Measurements from ENCODE around the gene TP53I11.

TP53I11 gene

DNA sequence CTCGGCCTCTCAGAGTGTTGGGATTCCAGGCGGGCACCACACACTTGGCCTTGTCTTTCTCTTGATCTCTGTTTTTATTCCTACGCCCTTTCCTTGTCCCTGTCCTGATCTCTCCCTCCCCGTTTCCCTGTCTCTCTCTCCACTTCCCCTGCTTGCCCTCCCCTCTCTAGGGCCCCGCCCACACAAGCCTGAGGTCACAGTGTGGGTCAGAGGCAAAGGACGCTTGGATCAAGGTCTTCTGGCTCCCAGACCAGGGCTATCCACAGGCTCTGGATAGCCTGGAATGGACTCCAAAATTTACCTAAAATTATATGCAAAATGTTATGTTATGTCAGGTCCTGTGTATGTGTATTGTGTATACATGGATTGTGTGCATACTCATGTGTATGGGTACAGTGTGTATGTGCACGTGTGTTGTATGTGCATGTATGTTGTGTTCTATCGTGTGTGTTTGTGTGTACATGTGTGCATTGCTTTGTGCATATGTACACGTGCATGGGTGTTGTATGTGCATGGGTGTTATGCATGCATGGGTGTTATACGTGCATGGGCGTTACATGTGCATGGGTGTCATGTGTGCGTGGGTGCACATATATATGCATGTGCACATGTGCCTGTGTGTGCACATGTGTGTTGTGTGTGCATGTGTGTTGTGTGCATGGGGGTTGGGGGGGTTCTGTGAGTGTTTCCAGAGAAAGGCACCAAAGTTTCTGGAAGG is 38.3 kb downstream of the TP53I11 start:
- Histone ChIP-seq H4K91ac (ENCODE audit: low read depth, low read length) (no peak overlapping the region), H2BK120ac (ENCODE audit: insufficient read depth, low read length, poor library complexity) (no peak overlapping the region), H2BK5ac (ENCODE audit: low read depth, low read length, poor library complexity) (no peak overlapping the region), H3K27ac (ENCODE audit: low read depth, low read length) (no peak overlapping the region), H4K12ac (ENCODE audit: low read depth, low read length) (no peak overlapping the region), H3K9me3 (ENCODE audit: insufficient read depth, low read depth, low read length) (no peaks in the 10 kb centered on the region), H2AFZ (ENCODE audit: insufficient read depth, low read length, poor library complexity) (no peak overlapping the region), H2AK5ac (ENCODE audit: low read length) (no peak overlapping the region), H3K4me2 (ENCODE audit: low read length) (no peak overlapping the region), H3K23ac (ENCODE audit: low read length) (peak overlapping the region; percentile 3), H3K18ac (ENCODE audit: low read length) (no peak overlapping the region), H3K4ac (ENCODE audit: low read depth, low read length) (no peak overlapping the region), H3K4me1 (ENCODE audit: control insufficient read depth in 1 of 2, insufficient read depth in 2 of 2, low read length in 2 of 2) (no peaks in the 10 kb centered on the region), H3K79me1 (ENCODE audit: low read length) (no peaks in the 10 kb centered on the region), H3K14ac (ENCODE audit: low read length) (no peak overlapping the region), H3K36me3 (ENCODE audit: control insufficient read depth in 1 of 2, insufficient read depth in 2 of 2, low read length in 2 of 2) (no peaks in the 10 kb centered on the region), H3K9ac (ENCODE audit: low read length) (no peak overlapping the region), H3K79me2 (ENCODE audit: control insufficient read depth, insufficient read depth, low read length, poor library complexity) (no peaks in the 10 kb centered on the region), H3K4me3 (ENCODE audit: low read depth, low read length) (no peak overlapping the region), H3K27me3 (ENCODE audit: insufficient read depth, low read length) (no peaks in the 10 kb centered on the region), H2BK12ac (ENCODE audit: low read length) (no peak overlapping the region), H4K8ac (ENCODE audit: low read depth, low read length) (no peak overlapping the region)
- no CpG with 5 or more reads among the region's 12 CpGs for WGBS (ENCODE audit: extremely low coverage, insufficient coverage, insufficient read length)
- DNase-seq, result no peak

DNA sequence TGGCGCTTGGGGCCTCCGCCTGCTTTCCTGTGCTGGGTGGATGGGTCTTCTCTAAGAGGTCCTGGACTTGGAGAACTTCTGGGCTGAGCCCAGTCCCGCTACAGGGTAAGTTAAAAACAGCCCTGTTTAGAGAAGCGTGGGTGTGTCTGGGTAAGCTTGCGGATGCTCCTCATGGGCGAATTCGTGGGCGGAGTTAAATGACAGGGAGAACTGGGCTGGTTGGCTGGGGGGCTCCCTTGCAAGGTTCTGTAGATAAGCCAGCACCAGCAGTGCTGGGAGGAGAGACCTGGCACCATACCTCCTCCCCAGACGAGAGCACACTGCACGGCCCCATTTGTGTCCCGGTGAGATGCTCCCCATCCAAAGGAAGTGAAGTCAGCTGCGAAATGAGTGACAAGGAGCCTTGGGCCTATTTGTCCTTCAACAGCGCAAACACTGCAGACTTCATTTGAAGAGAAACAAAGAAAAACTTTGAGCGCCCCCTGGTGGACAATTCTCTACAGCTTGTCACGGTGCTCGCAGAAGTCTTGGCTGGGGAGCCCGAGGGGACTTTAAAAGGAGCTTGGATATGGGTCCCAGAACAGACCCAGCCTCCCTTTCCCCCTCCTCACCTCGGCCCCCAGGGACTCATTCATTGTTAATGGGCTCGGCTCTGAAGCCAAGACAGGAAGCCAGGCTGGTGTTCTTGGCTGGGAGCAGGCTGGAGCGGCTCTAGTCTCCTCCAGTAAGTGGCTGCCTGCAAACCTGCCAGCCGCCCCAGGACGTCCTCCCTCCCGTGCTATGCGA is 39.5 kb downstream of the TP53I11 start:
- Histone ChIP-seq H3K9ac (ENCODE audit: low read length) (no peak overlapping the region), H3K36me3 (ENCODE audit: control insufficient read depth in 1 of 2, insufficient read depth in 2 of 2, low read length in 2 of 2) (no peaks in the 10 kb centered on the region), H3K27ac (ENCODE audit: low read depth, low read length) (no peak overlapping the region), H3K4me3 (ENCODE audit: low read depth, low read length) (no peak overlapping the region), H3K27me3 (ENCODE audit: insufficient read depth, low read length) (no peaks in the 10 kb centered on the region), H3K79me1 (ENCODE audit: low read length) (no peaks in the 10 kb centered on the region), H2BK12ac (ENCODE audit: low read length) (no peak overlapping the region), H3K79me2 (ENCODE audit: control insufficient read depth, insufficient read depth, low read length, poor library complexity) (no peaks in the 10 kb centered on the region), H3K9me3 (ENCODE audit: insufficient read depth, low read depth, low read length) (no peaks in the 10 kb centered on the region), H3K4me2 (ENCODE audit: low read length) (peak overlapping the region; percentile 39), H4K8ac (ENCODE audit: low read depth, low read length) (no peak overlapping the region), H3K4me1 (ENCODE audit: control insufficient read depth in 1 of 2, insufficient read depth in 2 of 2, low read length in 2 of 2) (no peaks in the 10 kb centered on the region), H2AK5ac (ENCODE audit: low read length) (no peak overlapping the region), H2BK5ac (ENCODE audit: low read depth, low read length, poor library complexity) (no peak overlapping the region), H4K91ac (ENCODE audit: low read depth, low read length) (no peak overlapping the region), H2BK120ac (ENCODE audit: insufficient read depth, low read length, poor library complexity) (no peak overlapping the region), H4K12ac (ENCODE audit: low read depth, low read length) (no peak overlapping the region), H2AFZ (ENCODE audit: insufficient read depth, low read length, poor library complexity) (no peak overlapping the region), H3K14ac (ENCODE audit: low read length) (no peak overlapping the region), H3K23ac (ENCODE audit: low read length) (no peak overlapping the region), H3K4ac (ENCODE audit: low read depth, low read length) (no peak overlapping the region), H3K18ac (ENCODE audit: low read length) (no peak overlapping the region)
- peak; percentile 89 to 98 for DNase-seq
- no CpG with 5 or more reads among the region's 24 CpGs for WGBS (ENCODE audit: extremely low coverage, insufficient coverage, insufficient read length)

- H3K79me2 ChIP-seq (ENCODE audit: control insufficient read depth, insufficient read depth, low read length, poor library complexity), result no peaks in the 10 kb centered on the region
- no peak overlapping the region for H2BK12ac ChIP-seq (ENCODE audit: low read length)
- no peaks in the 10 kb centered on the region for H3K36me3 ChIP-seq (ENCODE audit: control insufficient read depth in 1 of 2, insufficient read depth in 2 of 2, low read length in 2 of 2)
- no peaks in the 10 kb centered on the region for H3K79me1 ChIP-seq (ENCODE audit: low read length)
- no peak overlapping the region for H3K4me2 ChIP-seq (ENCODE audit: low read length)
- H3K4me1 ChIP-seq (ENCODE audit: control insufficient read depth in 1 of 2, insufficient read depth in 2 of 2, low read length in 2 of 2), result no peaks in the 10 kb centered on the region
- no peak for DNase-seq
- H3K4ac ChIP-seq (ENCODE audit: low read depth, low read length), result no peak overlapping the region
- H2AFZ ChIP-seq (ENCODE audit: insufficient read depth, low read length, poor library complexity), result no peak overlapping the region
- H3K27me3 ChIP-seq (ENCODE audit: insufficient read depth, low read length), result no peaks in the 10 kb centered on the region
- H4K91ac ChIP-seq (ENCODE audit: low read depth, low read length), result no peak overlapping the region
- H4K8ac ChIP-seq (ENCODE audit: low read depth, low read length), result no peak overlapping the region
- no peak overlapping the region for H3K14ac ChIP-seq (ENCODE audit: low read length)
- H3K9me3 ChIP-seq (ENCODE audit: insufficient read depth, low read depth, low read length), result no peaks in the 10 kb centered on the region
- H3K9ac ChIP-seq (ENCODE audit: low read length), result no peak overlapping the region
- no peak overlapping the region for H4K12ac ChIP-seq (ENCODE audit: low read depth, low read length)
- H3K23ac ChIP-seq (ENCODE audit: low read length), result no peak overlapping the region
- no peak overlapping the region for H3K18ac ChIP-seq (ENCODE audit: low read length)
- no peak overlapping the region for H2BK120ac ChIP-seq (ENCODE audit: insufficient read depth, low read length, poor library complexity)
- WGBS (ENCODE audit: extremely low coverage, insufficient coverage, insufficient read length), result no CpG with 5 or more reads among the region's 9 CpGs
- H3K27ac ChIP-seq (ENCODE audit: low read depth, low read length), result no peak overlapping the region
- H2AK5ac ChIP-seq (ENCODE audit: low read length), result no peak overlapping the region
- no peak overlapping the region for H3K4me3 ChIP-seq (ENCODE audit: low read depth, low read length)
- no peak overlapping the region for H2BK5ac ChIP-seq (ENCODE audit: low read depth, low read length, poor library complexity)
Measured at GRCh38 chr11:44910591-44910990, 40.1 kb downstream of the TP53I11 start.

- Histone ChIP-seq H3K4me1 (ENCODE audit: control insufficient read depth in 1 of 2, insufficient read depth in 2 of 2, low read length in 2 of 2) (no peaks in the 10 kb centered on the region), H3K18ac (ENCODE audit: low read length) (no peak overlapping the region), H4K8ac (ENCODE audit: low read depth, low read length) (no peak overlapping the region), H3K9ac (ENCODE audit: low read length) (no peak overlapping the region), H3K9me3 (ENCODE audit: insufficient read depth, low read depth, low read length) (no peaks in the 10 kb centered on the region), H4K12ac (ENCODE audit: low read depth, low read length) (no peak overlapping the region), H3K79me1 (ENCODE audit: low read length) (no peaks in the 10 kb centered on the region), H2BK12ac (ENCODE audit: low read length) (no peak overlapping the region), H3K4ac (ENCODE audit: low read depth, low read length) (no peak overlapping the region), H3K36me3 (ENCODE audit: control insufficient read depth in 1 of 2, insufficient read depth in 2 of 2, low read length in 2 of 2) (no peaks in the 10 kb centered on the region), H2AK5ac (ENCODE audit: low read length) (no peak overlapping the region), H2AFZ (ENCODE audit: insufficient read depth, low read length, poor library complexity) (no peak overlapping the region), H2BK5ac (ENCODE audit: low read depth, low read length, poor library complexity) (no peak overlapping the region), H2BK120ac (ENCODE audit: insufficient read depth, low read length, poor library complexity) (no peak overlapping the region), H4K91ac (ENCODE audit: low read depth, low read length) (no peak overlapping the region), H3K23ac (ENCODE audit: low read length) (no peak overlapping the region), H3K14ac (ENCODE audit: low read length) (no peak overlapping the region), H3K27ac (ENCODE audit: low read depth, low read length) (no peak overlapping the region), H3K4me2 (ENCODE audit: low read length) (no peak overlapping the region), H3K79me2 (ENCODE audit: control insufficient read depth, insufficient read depth, low read length, poor library complexity) (no peaks in the 10 kb centered on the region), H3K4me3 (ENCODE audit: low read depth, low read length) (no peak overlapping the region), H3K27me3 (ENCODE audit: insufficient read depth, low read length) (no peaks in the 10 kb centered on the region)
- WGBS (ENCODE audit: extremely low coverage, insufficient coverage, insufficient read length), result no CpG with 5 or more reads among the region's 14 CpGs
- peak in 1 of 2 donors; percentile 32 for DNase-seq
Measured at GRCh38 chr11:44909557-44909956, 41.1 kb downstream of the TP53I11 start.
